ENCODE results near the gene JMJD1C. TPM values are rescaled to one million over a fixed set of nuclear protein-coding genes. Genes with fewer than 3 reads are reported as not detected.
"Not testable (repeated sequence)": the region's sequence is repeated elsewhere in the genome, so short reads cannot be mapped to it uniquely, and the experiment has no call there.

The JMJD1C gene, protein sequence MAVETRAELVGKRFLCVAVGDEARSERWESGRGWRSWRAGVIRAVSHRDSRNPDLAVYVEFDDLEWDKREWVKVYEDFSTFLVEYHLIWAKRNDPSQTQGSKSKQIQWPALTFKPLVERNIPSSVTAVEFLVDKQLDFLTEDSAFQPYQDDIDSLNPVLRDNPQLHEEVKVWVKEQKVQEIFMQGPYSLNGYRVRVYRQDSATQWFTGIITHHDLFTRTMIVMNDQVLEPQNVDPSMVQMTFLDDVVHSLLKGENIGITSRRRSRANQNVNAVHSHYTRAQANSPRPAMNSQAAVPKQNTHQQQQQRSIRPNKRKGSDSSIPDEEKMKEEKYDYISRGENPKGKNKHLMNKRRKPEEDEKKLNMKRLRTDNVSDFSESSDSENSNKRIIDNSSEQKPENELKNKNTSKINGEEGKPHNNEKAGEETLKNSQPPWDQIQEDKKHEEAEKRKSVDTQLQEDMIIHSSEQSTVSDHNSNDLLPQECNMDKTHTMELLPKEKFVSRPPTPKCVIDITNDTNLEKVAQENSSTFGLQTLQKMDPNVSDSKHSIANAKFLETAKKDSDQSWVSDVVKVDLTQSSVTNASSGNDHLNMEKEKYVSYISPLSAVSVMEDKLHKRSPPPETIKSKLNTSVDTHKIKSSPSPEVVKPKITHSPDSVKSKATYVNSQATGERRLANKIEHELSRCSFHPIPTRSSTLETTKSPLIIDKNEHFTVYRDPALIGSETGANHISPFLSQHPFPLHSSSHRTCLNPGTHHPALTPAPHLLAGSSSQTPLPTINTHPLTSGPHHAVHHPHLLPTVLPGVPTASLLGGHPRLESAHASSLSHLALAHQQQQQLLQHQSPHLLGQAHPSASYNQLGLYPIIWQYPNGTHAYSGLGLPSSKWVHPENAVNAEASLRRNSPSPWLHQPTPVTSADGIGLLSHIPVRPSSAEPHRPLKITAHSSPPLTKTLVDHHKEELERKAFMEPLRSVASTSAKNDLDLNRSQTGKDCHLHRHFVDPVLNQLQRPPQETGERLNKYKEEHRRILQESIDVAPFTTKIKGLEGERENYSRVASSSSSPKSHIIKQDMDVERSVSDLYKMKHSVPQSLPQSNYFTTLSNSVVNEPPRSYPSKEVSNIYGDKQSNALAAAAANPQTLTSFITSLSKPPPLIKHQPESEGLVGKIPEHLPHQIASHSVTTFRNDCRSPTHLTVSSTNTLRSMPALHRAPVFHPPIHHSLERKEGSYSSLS (N-terminal part only)
- total RNA-seq = 61.4 and 64.4 TPM in 2 replicates

DNA sequence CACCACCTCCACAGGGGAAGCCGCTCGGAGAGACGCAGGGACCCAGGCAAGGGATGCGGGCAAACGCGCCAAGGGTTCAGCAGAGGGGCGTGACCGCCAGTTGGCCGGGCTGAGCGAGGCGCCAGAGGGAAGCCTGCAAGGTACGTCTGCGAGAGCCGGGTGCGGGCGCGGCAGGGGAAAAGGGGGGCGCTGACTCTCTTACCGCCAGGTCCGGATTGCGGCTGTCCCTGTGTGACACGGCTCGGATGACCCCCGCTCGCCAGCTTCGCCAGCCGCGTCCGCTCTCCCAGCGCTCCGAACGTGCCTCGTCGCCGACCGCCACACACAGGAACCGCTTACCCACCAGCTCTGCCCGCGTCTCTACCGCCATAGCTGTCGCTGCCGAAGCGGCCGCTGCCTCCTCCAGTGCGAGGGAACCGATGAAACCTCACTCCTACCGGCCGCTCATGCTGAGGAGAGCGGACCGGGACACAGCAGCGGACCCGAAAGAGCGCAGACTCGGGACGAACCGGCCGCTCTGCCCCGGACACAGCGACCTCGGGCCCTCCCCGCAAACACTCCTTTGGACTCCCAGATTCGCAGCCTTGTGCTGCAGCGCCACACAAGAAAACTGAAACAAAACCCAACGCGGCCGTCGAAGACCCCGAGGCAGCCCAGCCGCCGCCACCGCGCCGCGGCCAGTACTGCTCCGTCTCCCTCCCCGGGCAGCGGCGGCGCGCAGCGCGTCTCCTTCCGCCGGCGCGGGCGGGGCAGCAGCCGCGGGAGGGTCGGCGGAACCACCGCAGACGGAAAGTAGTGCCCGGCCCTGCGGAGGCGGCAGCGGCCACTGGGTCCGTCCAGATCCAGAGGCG lies at the start of gene JMJD1C:
JMJD1C (minus strand) TSS at position 685 of the 851 bp plus-strand sequence; CDS start at position 370, 315 bp downstream.
- intact Hi-C loops (cut with micrococcal nuclease) = loop anchor here (1.0 to 10.0 kb wide), 7 partner anchors 57 to 299 kb away; no protein-coding TSS in a partner anchor

DNA sequence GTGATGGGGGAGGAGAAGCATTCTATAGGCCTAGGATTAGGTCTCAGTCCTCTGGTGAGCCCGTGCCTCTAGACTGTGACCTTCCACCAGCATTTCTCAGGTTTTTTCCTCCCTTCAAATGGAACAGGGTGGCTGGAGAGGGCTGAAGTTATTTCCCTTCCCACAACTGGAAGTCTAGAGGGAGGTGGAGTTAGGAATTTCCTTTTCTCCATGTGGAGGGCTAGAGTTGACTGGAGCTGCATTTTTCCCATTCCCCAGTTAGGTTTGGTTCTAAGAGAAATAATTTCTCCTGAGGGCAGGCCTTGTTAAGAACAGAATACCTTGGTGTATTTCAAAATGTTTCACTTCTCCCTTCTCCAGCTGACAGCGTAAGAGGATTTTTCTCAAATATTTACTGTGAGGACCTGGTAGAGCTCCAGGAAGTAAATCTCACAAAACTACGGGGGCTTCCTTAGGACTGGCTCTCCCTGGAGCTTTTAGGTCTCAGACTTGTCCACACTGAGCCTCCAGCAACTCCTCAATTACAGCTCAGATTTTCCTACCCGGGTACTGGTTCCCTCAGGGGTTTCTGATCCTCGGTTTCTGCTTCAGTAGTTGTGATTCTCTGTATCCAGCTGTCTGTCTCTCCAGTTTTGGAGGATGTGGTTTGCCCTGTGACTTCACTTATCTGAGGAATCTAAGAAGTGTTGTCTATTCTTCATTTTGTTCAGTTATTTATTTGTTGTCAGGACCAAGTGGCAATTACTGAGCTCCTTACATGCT lies 49.4 kb upstream of the JMJD1C start:
- intact Hi-C loops (cut with micrococcal nuclease) = no loop called here

DNA sequence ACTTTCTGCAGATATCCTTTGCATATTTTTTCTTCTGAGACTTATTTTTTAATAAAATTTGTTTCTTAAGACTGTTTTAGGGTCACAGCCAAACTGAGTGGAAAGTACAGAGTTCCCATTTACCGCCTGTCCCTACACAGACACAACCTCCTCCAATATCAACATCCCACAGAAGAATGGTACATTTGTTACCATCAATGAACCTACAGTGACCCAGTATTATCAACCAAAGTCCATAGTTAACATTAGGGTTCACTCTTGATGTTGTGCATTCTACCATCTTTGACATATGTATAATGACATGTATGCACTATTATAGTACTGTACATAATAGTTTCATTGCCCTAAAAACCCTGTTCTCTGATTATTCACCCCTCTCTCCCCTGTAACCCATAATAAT lies 40.8 kb upstream of the JMJD1C start:
- intact Hi-C loops (cut with micrococcal nuclease) = no loop called here

DNA sequence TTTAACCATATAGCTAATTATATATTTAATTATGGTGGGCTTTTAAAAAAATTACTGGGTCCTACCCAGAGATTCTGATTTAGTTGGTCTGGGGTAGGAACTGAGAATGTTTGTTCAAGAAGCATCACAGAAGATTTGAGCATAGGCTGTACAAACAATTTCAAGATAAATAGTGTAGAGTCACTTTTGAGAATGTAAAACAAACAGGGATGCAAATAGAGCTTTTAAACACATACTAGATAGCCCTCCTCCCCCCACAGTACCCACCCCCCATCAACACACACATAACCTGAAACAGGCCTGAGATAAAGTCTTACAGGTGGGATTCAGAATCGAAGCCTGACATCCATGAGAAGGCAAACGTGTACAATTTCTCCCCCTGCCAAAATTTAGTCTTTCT lies 39.8 kb upstream of the JMJD1C start:
- intact Hi-C loops (cut with micrococcal nuclease) = no loop called here

DNA sequence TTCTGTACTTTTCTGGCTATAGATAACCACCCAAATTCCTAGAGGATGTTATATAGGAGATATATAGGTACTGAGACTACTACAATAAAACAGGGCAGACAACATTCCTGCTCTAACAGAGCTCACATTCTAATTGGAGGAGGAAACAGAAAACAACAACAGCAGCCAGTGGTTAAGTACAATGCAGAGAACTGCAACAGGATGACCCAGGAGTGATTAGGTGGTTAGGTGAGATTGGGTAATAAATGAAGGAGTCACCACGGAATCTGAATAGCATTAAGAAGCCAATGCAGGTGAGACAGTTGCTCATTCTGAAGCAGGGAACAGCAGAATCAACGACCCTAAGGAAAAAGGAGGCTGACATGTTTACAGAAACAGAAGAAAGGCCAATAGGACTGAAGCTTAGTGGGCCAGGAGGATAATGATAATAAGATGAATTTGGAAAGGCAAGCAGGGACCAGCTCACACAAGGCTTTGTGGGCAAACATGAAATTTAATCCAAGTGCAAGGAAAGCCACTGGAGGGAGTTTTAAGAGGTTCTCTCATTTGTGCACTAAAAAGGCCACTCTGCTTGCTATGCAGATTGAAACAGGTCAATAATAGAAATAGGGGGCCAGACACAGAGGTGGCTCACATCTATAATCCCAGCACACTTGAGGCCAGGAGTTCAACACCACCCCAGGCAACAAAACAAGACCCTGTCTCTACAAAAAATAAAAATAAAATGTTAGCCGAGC lies 38.5 kb upstream of the JMJD1C start:
- intact Hi-C loops (cut with micrococcal nuclease) = no loop called here

DNA sequence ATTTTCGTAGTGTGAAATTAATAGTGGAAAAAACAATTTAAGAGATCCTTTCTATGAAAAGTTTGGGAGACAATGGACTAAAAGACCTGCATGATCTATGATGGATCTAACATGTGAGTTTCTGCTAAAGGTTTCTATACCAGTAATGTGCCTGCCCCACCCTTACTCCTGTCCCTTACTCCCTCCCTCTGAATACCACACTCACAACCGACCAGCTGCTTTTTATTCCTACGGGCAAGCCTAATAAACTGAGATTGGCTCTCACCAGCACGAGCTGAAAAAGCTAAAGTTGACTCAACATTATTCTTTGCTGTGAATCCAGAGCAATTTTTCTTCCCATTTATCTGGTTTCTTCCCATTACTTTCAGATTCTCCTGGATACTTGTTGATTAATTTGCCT lies 37.6 kb upstream of the JMJD1C start:
- intact Hi-C loops (cut with micrococcal nuclease) = no loop called here

DNA sequence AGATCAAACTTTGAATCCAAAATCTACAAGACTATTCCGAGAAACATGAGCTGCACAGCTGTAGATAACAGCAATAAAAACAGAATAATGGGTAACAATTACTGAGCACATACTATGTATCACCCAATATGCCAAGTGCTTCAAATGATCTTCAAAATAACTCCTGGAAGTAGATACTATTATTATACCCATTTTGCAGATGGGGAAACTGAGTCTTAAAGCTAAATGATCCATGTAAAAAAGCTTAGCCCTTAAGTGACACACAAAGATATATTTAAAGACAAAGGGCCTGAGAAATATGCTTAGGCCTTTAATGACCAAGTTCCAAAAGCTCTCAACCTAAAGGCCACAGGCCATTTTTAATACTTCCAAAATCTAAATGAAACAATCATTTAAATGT lies 37.1 kb upstream of the JMJD1C start:
- intact Hi-C loops (cut with micrococcal nuclease) = no loop called here

DNA sequence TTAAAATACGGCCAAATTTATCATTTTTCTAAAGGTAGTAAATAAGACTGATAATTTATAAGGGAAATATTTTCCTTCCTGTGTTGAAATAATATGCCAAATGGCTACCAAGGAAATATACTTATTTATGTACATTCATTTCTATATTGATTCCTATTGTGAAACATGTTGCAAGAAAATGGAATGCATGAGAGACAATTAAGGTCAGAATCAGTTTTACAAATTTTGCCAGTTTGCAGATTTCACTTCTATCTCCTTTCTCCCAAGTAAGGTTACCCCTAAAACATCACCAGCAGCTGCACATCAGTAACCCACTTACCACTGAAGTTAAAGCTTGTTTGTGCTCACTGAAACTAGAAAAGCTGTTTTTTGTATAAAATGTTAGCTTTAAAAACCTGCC lies 36.2 kb upstream of the JMJD1C start:
- intact Hi-C loops (cut with micrococcal nuclease) = no loop called here

DNA sequence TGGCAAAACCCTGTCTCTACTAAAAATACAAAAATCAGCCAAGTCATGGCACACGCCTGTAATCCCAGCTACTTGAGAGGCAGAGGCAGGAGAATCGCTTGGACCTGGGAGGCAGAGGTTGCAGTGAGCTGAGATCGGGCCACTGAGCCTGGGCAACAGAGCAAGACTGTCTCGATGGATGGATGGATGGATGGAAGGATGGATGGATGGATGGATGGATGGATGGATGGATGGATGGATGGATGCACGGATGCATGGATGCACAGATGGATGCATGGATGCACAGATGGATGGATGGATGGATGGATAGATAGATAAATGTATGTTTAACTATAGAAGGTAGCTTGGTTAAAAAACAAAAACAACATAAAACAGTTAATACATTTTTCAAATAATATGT lies 34.8 kb upstream of the JMJD1C start:
- intact Hi-C loops (cut with micrococcal nuclease) = not testable (repeated sequence)

DNA sequence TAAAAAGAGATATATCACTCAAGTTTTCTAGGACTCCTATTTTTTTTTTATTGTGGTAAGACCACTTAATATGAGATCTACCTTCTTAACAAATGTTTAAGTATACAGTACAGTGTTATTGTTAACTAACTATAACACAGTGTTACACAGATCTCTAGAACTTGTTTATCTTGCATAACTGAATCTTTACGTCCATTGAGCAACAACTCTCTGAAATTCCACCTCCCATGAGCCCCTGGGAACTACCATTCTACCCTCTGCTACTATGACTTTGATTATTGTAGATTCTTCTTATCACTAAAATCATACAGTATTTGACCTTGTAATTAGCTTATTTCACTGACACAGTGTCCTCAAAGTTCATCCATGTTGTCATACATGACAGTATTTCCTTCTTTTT lies 32.9 kb upstream of the JMJD1C start:
- intact Hi-C loops (cut with micrococcal nuclease) = no loop called here

DNA sequence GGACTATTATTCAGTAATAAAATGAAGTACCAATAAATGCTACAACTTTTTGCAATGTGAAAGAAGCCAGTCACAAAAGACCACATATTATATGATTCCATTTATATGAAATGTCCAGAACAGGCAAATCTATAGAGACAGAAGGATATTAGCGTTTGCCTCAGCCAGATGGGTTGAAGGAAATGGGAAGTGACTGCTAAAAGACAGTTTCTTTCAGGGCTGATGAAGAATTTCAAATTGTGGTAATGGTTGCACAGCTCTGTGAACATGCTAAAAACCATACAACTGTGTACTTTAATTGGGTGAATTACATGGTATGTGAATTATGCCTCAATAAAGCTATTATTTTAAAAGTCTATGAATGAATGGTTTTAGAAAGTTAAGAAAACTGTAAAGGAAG lies 31.5 kb upstream of the JMJD1C start:
- intact Hi-C loops (cut with micrococcal nuclease) = no loop called here

DNA sequence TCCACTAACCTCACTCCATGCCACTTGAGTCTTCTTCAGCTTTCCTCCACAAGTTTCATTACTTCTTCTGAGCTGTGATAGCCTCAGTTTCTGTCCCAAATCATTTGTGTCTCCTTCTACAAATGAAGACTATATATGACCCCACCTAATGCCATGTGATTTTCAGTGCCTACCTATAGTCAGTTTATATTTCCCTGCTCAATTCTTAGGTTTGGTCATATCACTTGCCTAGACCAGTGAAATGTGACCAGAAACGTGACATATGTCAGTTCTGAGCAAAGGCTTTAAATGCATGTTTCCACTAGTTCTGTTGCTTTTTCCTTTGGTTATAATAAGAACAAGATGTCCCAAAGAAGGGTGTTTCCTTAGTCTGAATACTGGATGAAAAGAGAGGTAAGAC lies 30.8 kb upstream of the JMJD1C start:
- intact Hi-C loops (cut with micrococcal nuclease) = no loop called here

DNA sequence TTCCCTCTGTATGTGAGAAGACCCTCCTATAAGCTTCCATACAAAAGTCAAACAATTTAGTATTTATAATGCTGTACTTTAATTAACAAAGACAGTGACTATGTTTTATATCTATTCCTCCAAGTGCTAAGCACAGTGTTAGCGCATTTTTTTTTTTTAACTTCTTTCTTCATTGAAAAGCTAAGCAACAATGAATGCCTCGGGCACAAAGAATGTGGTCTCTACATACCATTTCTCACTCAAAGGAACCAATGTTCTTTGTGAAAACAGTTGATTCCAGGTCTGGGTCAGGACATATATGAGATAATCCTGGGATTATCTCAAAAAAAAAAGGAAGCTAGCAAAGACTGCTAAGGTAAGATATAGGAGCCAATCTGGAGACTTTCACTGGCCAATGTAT lies 29.2 kb upstream of the JMJD1C start:
- intact Hi-C loops (cut with micrococcal nuclease) = no loop called here

DNA sequence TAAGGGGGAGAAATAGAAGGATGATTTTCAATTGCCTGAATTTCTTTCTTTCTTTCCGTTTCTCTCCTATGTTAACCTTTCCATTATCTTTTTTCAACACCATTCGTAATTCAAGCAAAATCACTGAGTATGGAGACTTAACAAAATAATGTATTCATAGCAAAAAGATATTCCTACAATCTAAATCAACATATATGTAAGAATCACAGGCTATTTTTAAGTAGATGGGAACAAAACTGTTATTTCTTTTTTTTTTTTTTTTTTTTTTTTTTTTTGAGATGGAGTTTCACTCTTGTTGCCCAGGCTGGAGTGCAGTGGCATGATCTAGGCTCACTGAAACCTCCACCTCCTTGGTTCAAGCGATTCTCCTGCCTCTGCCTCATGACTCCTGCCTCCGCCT lies 27.2 kb upstream of the JMJD1C start:
- intact Hi-C loops (cut with micrococcal nuclease) = no loop called here

DNA sequence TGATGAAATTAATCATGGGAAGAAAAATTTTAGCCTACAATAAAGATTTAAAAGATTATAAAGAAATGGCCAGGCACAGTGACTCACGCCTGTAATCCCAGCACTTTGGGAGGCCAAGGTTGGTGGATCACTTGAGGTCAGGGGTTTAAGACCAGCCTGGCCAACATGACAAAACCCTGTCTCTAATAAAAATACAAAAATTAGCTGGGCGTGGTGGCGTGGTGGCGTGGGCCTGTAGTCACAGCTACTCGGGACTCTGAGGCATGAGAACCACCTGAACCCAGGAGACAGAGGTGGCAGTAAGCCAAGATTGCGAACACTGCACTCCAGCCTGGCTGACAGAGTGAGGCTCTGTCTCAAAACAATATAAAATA lies 26.5 kb upstream of the JMJD1C start:
- intact Hi-C loops (cut with micrococcal nuclease) = not testable (repeated sequence)

DNA sequence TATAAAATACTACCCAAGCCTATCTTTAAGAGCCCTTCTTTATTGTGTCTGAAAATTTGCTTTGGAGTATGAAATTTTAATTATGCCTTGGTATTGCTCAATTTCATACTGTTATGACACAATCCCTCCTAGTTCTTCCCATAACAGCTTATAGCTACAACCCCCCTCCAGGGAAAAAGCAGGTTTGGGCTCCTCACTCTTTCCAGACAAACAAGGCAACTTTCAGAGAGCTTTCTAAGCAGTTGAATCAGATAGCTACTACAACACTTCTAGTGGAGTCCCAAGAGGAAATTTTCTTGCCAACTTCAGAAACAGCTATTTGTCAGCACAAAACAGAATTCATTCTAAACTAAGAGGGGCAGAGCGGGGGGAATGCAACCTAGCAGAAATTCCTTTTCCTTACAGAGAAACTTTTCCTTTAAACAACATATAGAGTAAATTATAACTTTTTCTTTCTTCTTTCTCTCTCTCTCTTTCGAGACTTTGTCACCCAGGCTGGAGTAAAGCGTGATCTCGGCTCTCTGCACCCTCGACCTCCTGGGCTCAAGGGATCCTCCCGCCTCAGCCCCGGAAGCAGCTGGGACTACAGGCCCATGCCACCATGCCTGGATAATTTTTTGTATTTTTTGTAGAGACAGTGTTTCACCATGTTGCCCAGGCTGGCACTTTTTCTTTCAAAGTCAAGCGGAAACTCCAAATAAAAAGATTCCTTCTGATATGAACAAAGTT lies 26.0 kb upstream of the JMJD1C start:
- intact Hi-C loops (cut with micrococcal nuclease) = no loop called here

DNA sequence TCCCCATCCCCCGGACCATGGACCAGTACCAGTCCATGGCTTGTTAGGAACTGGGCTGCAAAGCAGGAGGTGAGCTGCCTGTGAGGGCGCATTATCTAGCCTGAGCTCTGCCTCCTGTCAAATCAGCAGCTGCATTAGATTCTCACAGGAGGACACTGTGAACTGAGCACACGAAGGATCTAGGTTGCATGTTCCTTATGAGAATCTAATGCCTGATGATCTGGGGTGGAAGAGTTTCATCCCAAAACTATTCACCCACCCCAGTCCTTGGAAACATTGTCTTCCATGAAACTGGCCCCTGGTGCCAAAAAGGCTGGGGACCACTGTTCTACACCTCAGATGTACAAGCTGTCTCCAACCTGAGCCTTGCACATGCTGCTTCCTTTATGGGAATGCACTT lies 24.1 kb upstream of the JMJD1C start:
- intact Hi-C loops (cut with micrococcal nuclease) = no loop called here

DNA sequence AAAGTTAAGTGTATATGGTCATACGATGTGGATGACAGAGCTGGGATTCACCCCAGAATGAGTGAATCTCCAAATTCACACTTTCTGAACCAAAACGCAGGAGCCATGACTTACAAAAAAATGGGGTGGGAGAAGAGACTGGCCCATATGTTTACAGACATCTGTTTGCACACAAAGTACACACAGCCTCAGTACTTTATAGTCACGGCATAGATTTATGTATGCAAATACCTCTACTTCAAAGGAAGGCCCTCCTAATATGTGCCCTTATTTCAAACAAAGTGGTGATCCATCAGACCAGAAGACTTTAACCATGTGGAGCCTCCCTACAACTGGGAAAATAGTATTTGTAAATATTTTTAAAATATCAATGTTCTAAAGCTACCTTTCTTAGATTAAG lies 22.2 kb upstream of the JMJD1C start:
- intact Hi-C loops (cut with micrococcal nuclease) = no loop called here

DNA sequence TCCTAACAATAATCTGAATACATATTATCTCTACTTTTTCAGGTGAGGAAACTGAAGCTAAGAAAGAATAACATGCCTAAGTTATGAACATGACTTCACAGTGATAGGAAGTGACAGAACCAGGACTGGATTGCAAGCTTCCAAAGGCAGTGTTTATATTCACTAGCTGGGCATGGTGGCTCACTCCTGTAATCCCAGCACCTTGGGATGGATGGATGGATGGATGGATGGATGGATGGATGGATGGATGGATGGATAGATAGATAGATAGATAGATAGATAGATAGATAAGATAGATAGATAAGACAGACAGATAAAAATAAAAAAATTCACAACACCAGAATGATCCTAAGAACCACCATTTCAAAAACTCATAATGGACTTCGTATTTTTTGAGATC lies 18.2 kb upstream of the JMJD1C start:
- intact Hi-C loops (cut with micrococcal nuclease) = no loop called here

All from T-helper 1 cell treated with Interleukin-12 subunit alpha and Interleukin-12 subunit beta and Interleukin-4 antibody, amounts not matched to agents 30 ng/mL and 1 ng/mL, for 36 hours (primary cell).